Dermis blood vessel endothelial cell (primary cell): ENCODE data around the gene LCN2. TPM values are rescaled to one million over a fixed set of nuclear protein-coding genes. Genes with fewer than 3 reads are reported as not detected.
A peak's percentile ranks its signal among the peaks of the same experiment; 100 is the strongest.
"Not testable (repeated sequence)": the region's sequence is repeated elsewhere in the genome, so short reads cannot be mapped to it uniquely, and the experiment has no call there.

Experiments
- DNase-seq: peaks from one replicate; pipeline ENCODE4 v3.0.0; 2010
- total RNA-seq: library from RNA; depleted of rRNA; stranded (reverse); fragments of >200 nt; gene quantifications from 2 replicates; pipeline ENCODE4 v1.2.3, GENCODE V29; 2014

LCN2 gene
- total RNA-seq, 1 donor from 2014 or later, result not detected

DNA sequence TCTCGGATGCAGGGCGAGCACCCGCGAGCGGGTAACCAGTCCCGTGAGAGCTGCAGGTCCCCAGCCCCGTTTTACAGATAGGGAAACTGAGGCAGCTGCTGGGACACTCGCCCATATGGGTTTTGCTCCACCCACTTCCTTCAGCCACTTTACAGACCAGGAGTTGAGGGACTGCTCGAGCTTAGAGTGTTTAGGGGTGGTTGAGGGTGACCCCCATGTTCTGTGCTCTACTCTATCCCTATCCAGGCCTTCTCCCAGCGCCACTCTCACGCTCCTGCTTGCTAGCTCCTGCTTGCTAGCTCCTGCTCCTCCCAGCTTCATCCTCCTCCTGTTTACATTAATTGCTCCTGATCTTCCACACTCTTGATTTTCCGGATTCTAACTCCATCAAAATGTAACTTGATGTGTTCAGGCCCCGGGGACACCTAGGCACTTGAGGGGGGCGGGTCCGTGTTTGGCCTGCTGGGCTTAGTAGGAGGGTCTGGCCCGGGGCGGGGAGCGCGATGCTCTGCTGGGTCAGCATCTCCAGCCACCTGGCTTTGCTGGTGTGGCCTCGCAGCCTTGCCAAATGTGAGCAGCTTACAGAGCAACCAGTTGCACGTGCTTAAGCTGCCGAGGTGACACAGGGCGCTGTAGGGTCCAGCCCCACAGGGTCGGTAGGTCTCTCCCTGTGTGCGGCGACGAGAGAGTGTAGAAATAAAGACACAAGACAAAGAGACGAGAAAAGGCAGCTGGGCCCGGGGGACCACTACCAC is 20.2 kb upstream of the LCN2 start:
- no peak for DNase-seq

DNA sequence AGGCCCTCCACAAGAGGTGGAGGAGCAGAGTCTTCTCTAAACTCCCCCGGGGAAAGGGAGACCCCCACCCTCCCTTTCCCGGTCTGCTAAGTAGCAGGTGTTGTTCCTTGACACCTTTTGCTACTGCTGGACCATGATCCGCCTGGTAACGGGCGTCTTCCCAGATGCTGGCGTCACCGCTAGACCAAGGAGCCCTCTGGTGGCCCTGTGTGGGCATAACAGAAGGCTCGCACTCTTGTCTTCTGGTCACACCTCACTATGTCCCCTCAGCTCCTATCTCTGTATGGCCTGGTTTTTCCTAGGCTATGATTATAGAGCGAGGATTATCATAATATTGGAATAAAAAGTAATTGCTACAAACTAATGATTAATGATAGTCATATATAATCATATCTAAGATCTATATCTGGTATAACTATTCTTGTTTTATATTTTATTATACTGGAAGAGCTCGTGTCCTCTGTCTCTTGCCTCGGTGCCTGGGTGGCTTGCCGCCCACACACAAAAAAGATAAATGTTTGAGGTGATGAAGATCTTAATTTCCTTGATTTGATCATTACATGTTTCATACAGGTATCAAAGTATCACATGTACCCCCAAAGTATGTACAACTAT is 19.2 kb upstream of the LCN2 start:
- DNase-seq, result not testable (repeated sequence)

DNA sequence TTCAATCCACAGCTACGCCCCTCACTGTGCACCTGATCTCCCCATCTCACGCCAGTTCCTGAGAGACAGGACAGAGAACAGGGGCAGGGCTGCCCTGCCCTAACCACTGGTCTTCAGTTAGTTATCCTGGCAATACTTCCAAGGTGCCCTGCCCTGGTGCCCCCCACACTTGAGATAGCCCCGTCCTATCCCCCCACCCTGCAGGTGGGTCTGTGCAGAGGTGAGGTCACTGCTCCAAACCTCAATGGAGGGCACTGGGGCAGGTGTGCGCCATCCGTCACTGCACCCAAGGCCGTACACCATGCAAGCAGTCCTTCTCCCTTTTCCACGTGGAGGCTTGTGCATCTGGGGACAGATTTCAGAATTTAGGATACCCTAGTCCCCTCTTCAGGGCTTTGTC is 18.6 kb upstream of the LCN2 start:
- not testable (repeated sequence) for DNase-seq

DNA sequence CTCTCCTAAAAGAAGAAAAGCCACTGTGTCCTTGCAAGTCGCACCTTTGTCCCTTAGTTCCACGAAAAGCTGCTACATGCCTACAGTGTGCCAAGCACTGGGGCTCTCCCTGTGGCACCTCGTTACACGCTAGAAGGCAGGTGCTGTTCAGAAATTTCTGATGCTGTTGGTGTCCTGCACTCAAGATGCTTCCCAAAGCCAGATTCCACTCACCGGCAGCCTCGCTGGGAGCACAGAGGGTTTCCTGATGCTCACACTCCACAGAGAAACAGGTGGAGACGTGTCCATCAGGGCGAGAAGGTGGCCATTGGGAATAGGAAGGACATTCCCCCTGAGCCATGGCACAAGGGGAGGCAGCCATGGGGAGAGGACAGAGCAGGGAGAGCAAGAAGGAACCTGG is 17.9 kb upstream of the LCN2 start:
- not testable (repeated sequence) for DNase-seq

DNA sequence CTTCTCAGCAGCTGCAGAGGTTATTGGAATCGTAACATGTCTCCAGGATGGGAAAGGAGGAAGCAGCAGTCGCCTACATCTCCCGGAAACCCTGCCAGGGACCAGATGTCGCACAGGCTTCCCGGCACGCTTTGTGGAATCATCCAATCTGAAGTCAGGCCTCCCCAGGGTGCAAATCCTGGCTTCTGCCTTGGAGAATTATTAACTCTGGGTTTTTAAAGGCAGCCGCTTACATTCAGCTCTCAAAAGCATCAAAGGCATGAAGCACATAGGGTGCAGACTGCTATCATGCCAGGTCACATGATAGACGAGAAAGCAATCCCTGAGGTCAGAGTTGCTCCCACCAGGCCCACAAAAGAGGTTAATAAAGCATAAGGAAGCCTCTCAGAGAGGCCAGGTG is 17.1 kb upstream of the LCN2 start:
- not testable (repeated sequence) for DNase-seq

DNA sequence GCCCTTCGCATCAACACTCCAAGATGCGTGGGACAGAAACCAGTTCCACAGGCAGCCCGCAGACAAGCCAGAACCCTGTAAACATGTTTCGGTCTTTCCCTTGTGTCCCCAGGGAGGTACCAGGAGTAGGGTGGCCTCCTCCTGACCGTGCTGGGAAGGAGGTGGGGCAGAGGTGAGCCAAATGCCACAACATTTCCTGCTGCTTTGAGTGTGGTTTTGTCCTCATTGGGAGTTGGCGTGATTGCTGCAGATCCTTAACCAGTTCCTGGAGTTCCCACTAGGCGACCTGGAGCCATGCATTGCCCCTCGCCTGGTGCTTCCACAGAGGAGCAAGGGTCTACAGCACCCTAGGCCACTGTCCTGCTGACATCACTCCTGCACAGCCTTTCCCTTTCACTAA is 13.7 kb upstream of the LCN2 start:
- not testable (repeated sequence) for DNase-seq

DNA sequence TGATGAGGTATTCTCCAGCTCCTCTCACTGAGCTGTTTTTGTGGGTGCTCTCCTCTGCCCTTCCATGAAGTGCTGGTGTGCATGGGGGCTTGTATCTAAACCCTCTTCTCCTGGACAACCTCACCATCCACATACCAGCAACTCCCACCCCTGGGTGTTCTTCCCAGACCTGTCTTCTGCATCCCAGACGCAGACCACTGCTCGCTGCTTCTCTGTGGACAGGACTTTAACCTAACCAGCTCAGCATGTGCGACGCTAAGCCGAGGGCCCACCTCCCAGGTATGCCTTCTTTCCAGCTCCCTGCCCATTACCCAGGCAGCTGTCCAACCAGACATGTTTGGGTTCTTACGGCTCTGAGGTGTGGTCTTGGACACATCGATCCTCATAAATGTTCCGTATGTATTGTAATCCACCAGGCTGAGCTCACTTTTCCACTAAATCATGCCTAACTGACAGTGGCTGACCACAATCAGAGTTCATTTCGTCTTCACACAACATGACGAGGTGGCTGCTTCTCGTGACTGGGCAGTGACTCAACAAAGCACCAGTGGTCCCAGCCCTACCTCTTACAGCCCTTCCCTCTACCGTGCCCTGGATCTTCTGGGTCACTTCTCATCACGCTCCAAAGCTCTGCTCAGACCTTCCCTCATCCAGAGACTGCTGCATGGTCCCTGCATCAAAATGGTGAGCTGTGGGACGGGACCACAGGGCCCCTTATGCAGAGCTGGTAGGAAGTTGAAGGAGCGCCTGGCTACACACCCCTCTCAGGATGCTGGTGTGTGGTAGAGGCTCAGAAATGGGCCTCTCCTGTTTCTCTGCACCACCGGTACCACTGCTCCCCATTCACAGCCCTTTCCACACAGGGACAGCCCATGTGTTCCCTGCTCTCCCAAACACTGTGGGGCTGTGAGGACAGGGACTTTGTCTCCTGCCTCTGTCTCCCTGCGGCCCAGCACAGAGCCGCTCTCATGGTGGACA is 12.1 kb upstream of the LCN2 start:
- no peak for DNase-seq

DNA sequence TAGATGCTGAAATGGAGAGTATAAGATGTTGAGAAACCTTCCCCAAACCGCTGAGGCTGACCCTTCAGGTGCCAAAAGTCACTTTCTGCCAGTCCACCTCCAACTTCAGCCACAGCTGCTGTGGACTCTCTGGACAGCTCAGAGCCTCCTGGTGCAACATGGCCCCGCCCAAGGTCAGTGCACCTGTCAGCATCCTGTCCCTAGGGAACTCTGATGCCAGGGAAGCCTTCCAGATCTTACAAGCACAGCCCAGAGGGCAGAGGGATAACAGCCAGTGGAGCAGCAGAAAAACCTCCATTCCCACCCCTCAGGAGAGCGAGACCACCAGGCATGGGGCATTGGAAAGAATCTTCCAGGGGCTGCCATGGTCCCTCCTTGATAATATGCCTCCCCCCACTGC is 11.3 kb upstream of the LCN2 start:
- DNase-seq, result no peak

DNA sequence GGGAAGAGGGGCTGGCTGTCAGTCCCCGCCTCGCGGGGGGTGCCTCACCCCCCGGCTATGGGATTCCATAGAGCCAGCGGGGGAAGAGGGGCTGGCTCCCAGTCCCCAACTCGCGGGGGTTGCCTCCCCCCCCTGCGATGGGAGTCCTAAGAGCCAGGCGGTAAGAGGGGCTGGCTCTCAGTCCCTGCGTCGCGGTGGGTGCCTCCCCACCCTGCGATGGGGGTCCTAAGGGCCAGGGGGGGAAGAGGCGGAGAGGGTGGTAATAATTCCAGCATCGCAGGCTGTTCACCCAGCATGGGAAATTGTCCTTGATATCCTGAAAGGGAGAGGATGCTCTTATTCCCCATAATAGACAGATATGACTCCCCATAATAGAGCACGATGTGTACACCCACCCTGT is 9.6 kb upstream of the LCN2 start:
- no peak for DNase-seq

DNA sequence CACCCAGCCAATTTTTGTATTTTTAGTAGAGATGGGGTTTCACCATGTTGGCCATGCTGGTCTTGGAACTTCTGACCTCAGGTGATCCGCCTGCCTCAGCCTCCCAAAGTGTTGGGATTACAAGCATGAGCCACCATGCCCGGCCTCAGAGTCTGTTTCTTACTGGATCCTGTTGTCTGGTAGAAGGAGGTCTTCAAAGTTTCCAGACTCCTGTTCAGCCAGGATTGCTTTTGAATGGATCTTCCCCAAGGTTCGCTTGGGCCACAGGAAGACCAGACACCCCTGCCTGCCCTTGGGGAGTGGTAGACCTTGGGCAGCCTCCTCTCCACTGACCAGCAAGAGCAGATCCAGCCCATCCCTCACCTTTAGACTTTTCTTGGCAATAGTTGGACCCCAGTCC is 7.6 kb upstream of the LCN2 start:
- no peak for DNase-seq

DNA sequence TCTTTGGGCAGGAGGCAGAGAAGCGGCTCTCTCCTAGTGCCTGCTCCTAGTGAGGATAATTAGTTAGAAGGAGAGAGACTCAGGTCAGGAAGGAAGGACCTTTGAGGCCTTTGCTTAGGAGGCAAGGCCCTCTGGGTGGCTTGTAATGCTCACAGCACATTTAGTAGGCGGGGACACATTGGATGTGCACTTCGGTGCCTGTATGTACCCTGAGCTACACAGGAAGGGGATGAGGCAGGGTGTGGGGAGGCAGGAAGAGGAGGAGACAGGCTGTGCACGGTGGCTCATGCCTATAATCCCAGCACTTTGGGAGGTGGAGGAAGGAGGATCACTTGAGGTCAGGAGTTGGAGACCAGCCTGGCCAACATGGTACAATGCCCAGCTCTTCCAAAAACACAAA is 7.2 kb upstream of the LCN2 start:
- DNase-seq, result no peak

DNA sequence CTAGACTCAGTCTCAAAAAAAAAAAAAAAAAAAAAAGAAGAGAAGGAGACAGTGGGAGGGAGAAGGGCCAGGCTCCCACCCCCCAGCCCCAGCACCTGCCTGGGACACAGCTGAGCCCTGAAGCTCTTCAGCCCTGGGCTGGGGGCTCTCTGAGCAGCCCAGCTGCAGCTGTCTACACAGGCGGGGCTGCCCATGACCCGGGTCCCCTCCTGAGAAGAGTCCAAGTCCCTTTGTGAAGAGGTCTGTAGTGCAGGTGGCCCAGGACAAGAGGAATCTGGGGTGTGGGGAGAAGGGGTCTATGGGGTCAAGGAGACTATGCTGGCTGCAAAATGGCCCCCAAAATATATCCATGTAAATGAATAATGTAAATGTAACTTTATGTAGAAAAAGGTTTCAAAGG is 6.7 kb upstream of the LCN2 start:
- no peak for DNase-seq

DNA sequence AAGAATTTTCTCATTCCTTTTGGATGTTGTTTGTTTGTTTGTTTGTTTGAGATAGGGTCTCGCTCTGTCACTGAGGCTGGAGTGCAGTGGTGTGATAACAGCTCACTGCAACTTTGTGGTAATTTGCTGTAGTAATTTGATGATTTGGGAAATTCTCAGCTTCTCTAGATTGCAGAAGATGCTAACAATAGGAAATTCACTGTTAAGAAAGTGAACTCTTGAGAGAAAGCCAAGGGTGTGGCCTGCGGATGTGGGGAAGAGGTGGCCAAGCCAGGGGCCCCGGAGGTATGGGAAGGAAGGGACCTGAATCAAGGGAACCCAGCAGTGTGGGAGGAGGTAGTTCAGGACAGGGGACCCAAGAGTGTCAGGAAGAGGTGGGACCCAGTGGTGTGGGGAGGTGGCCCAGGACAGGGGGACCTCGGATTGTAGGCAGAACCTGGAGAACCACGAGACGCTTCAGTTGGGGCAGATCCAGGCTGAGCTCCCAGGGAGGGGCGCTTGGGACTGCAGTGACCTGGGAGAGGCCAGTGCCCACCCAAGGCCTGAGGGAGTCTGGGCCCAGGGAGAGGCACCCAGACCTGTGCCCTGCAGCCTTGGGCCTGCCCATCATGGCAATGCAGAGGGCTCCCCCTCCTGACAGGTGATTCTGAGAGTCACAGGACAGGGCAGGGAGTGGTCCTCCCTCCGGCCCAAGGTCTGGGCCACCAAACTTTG is 5.6 kb upstream of the LCN2 start:
- no peak for DNase-seq

DNA sequence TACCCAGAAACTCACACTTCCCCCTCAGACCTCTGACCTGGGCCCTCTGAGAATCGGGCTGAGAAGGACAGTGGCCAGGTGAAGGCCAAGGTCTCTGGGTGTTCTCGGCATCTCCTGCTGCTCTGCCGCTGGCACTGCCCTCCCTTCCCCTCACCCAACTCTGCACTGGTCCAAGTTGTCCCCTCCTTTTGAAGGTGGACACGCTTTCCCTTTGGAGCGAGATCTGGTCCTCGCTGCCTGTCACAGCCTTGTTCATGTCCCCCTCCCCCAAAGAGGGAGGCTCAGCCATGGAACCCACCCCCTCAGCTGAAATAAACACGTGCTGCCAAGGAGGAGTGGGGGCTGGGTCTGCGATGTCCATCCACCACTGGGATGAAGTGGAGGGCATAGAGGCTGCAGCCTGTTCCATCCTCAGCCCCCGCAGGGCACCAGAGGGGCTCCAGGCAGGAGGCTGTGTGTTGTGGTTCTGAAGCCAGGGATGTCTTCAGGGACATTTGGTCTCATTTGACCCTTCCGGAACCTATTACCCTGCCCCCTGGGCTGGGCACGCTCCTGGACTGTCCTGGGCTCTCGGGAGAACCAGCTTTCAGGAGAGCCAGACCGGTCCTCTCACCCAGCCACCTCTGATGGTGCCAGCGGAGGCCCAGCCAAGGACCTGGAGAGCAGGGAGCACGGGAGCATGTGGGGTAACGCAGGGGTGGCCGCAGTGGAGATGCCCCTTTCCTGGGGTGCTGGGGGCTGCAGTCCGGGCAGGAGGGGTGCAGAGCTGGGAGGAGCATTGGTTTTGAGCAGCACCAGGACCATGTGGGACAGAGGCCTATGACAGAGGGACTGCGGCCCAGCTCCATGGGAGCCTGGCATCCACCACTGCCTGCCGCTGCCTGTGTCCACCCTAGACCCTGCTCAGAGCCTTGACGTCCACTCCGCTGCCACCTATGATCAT is 4.7 kb upstream of the LCN2 start:
- DNase-seq, result no peak

DNA sequence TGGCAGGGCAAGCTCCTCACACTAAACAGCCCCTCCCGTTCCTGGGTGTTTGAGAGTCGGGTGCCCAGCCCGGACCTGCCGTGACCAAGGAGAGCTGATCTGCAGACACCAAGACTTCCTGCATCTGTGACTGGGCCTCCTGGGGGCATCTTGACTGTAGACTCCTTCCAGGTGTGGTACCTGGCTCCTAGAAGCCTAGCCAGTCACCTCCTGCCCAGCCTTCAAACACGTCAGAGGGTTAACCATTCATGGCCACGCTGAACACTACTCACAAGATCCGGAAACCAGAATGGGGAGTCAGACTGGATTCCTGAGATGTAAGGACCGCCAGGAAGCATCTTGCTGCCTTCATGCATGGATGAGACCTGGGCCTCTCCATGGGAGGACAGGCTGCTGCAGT is 3.7 kb upstream of the LCN2 start:
- DNase-seq, result no peak

DNA sequence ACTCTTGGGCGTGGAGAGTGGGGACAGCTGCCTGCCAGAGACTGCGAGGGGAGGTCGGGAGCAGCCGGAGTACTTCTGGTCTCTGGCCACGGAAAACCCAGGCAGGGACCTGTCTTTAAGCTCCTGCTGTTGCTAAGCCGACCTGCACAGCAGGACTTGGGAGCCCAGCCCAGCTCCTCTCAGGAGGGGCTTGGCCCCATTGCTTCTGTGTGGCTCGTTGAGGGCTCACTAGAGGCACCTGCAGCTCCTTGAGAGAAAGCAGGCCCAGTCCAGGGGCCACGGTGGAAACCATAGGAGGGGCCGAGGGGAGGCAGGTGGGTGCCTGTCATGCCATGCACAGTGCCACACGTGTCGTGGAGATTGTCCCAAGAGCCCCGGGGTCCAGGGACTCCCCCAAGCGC is 3.3 kb upstream of the LCN2 start:
- DNase-seq, result no peak

DNA sequence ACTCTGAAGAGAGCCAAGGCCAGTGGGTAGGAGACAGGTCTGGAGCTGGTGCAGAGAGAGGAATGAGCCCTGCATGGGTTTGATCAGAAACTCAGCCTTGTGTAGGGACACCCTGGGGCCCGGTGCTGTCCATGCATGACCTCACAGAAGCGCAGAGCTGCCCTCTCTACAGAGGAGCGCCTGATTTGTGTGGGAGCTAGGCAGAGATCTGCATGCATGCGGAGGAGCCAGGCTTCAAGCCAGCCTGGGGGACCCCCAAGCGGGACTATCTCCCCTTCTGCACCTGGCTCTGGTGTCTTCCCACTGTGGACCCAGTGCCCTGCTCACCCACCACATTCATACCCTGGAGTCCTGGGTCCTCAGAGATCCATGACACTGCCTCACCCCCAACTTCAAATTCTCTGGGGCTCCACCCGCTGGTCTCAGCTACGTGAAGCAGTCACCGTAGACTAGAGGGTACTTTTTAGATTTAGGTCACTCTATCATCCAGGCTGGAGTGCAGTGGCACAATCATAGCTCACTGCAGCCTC is 2.6 kb upstream of the LCN2 start:
- no peak for DNase-seq

DNA sequence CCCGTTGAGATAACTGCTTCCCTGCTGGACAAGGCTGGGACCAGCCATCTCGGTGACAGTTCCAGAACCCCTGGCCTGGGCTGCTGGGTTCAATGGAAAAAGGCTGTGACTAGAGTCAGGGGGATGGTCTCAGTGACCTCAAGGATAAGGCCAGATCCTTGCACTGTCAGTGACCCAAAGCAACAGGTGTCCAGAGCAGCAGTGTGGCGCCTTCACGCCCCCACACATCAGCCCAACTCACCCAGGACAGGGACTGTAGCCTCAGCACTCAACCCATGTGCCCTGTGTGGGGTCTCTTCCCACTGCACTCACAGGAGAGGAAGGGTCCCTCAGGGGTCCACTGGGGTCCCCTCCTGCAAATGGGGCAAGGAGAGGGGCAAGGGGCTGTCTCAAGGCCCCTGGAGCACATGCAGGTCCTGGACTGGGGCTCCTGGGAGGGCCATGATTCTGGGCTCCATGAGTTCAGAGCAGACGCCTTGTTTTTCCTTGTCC is 698 bp upstream of the LCN2 start:
- DNase-seq, result no peak

DNA sequence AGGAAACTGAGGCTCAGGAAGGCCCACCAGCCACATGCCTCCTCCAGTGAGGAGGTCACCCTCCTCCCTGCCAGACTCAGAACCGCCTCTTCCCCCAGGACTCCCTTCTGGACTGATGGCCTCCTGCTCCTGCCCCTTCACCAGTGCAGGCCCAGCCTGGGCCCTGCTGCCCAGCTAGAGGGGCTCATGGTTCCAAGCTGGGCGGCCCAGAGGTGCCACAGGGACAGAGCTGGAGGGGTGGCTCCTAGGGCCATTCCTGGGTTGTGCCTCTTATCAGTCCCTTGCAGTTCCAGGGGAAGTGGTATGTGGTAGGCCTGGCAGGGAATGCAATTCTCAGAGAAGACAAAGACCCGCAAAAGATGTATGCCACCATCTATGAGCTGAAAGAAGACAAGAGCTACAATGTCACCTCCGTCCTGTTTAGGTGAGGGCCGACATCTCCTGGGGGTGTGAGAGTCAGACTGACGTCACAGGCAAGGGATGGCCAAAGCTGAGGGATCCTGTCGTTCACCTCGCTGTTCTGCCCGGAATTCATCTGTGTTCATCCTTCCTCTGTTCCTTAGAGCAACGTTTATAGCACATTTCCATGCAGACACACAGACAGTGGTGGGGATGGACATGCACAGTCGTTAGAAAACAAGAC is 819 bp downstream of the LCN2 start:
- DNase-seq, result no peak

DNA sequence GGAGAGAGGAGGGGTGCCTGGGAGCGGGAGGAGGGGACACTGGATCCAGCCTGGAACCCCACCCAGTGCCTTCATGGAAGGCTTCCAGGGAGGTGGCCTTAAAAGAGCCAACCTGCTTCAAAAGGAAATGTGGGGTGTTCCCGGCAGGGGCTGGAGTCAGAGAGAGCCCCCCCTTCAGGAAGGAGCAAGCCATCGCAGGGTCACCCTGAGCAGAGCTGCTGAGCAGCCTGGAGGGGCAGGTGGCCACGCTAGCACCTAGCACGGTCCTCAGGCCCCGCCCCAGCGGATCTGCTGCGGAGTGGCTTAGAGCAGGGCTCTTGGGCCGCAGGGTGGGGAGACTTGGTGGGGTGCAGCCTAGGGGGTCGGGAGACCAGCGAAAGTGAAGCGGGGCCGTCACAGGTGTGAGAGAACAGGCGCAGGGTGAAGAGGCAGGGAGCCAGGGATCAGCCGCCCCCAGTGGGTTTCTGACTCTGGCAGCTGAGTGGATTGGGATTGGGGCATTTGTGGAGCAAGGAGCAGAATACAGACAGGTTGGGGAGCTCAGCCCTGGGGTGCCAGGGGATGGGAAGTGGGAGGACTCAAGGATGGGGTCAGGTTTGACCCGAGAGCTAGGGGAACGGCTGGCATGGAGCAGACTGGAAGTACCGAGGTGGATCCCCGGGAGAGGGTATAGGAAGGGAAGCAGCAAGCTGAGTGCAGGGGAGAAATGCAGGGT is 1.5 kb downstream of the LCN2 start:
- DNase-seq, result peak; percentile 28
